K562 (cell line): Measurements from ENCODE around the gene UBTD1. TPM values are rescaled to one million over a fixed set of nuclear protein-coding genes. Genes with fewer than 3 reads are reported as not detected.
A peak's percentile ranks its signal among the peaks of the same experiment; 100 is the strongest.

Experiments
- ATAC-seq: fragments of 200-7000 bp; cut with Tn5 transposase; 3 replicates; pipeline ENCODE4 v1.9.1; 2020; ENCODE audit warnings: moderate library complexity
- BruUV-seq: library from RNA; stranded (reverse); fragments of 400-500 nt; replicated peaks from 2 replicates; lab custom pipeline; 2021; lab: Mats Ljungman, UMichigan
- CTCF ChIA-PET: fragments of 300-600 bp; formaldehyde crosslinking; extraction: SDS; loops from one replicate; lab custom pipeline; 2021; ENCODE audit warnings: low intra/inter-chr PET ratio; lab: Yijun Ruan, JAX
- POLR2A ChIA-PET: fragments of 300-600, 350-650 bp; sonication (Branson Sonifier 250); formaldehyde crosslinking; extraction: SDS; loops from one replicate; lab custom pipeline; 2021; ENCODE audit warnings: antibody characterized with exemption, inconsistent platforms; lab: Yijun Ruan, JAX
- DNase-seq, 4 experiments: peaks; one replicate each; pipeline versions ENCODE4 v3.0.0 to v3.0.0-alpha.2; 2011 to 2018; ENCODE audit warnings: low spot score in 3 of 4, mixed read lengths in 3 of 4; ENCODE audit errors: extremely low read depth in 1 of 4
- FAIRE-seq: peaks from 2 replicates; lab custom pipeline; 2011; peaks lifted over from hg19 to GRCh38; lab: Jason Lieb, UNC
- H2AFZ ChIP-seq: 2 replicates; pipeline ENCODE4 v1.6.0; 2011; ENCODE audit warnings: low read depth, low read length, control low read depth, inconsistent platforms
- H3K27ac ChIP-seq: fragments of 200-600 bp; 3 replicates; pipeline ENCODE4 v1.8.0; 2011; ENCODE audit warnings: low read depth, mild to moderate bottlenecking, control low read depth, inconsistent platforms, low read length, moderate library complexity, mixed read lengths; ENCODE audit errors: extremely low read depth
- H3K27me3 ChIP-seq, 2 experiments: fragments of 300-600 bp in 1 of 2; 2 replicates in 1 of 2; 3 replicates in 1 of 2; pipeline versions ENCODE4 v1.6.0 to v1.8.0; 2011; ENCODE audit warnings: inconsistent platforms in 2 of 2, low read length in 2 of 2, mild to moderate bottlenecking in 1 of 2, mixed read lengths in 1 of 2, moderate library complexity in 1 of 2; ENCODE audit not compliant: control insufficient read depth in 2 of 2, insufficient read depth in 2 of 2
- H3K36me3 ChIP-seq: fragments of 300-600 bp; 3 replicates; pipeline ENCODE4 v1.8.0; 2011; ENCODE audit warnings: mild to moderate bottlenecking, low read length, inconsistent platforms; ENCODE audit not compliant: control insufficient read depth, insufficient read depth
- H3K4me1 ChIP-seq, 2 experiments: fragments of 200-600 bp in 1 of 2; replicated peaks in 1 of 2; 2 replicates in 1 of 2; 3 replicates in 1 of 2; pipeline versions ENCODE4 v1.5.1 to v1.8.0; 2011; ENCODE audit warnings: inconsistent platforms in 2 of 2, low read length in 2 of 2, mild to moderate bottlenecking in 1 of 2, mixed read lengths in 1 of 2, moderate library complexity in 1 of 2; ENCODE audit not compliant: control insufficient read depth in 2 of 2, insufficient read depth in 2 of 2
- H3K4me2 ChIP-seq: 2 replicates; pipeline ENCODE4 v1.6.1; 2011; ENCODE audit warnings: low read length, control low read depth, inconsistent platforms, mixed read lengths; ENCODE audit not compliant: insufficient read depth
- H3K4me3 ChIP-seq: fragments of 200-600 bp; sonication (generic), shearing (Covaris generic); 2 replicates; pipeline ENCODE4 v1.5.1; 2016; ENCODE audit warnings: control low read depth, inconsistent platforms
- H3K79me2 ChIP-seq: fragments of 200-600 bp; 3 replicates; pipeline ENCODE4 v1.8.0; 2011; ENCODE audit warnings: low read length, inconsistent platforms; ENCODE audit not compliant: control insufficient read depth, insufficient read depth
- H3K9ac ChIP-seq, 2 experiments: 2 replicates each; pipeline versions ENCODE4 v1.6.0 to v1.6.1; 2011; ENCODE audit warnings: low read depth in 2 of 2, low read length in 2 of 2, control low read depth in 1 of 2, inconsistent platforms in 1 of 2, mild to moderate bottlenecking in 1 of 2, mixed read lengths in 1 of 2; ENCODE audit not compliant: insufficient read depth in 1 of 2
- H3K9me1 ChIP-seq: one replicate; pipeline ENCODE4 v1.6.0; 2011; ENCODE audit warnings: inconsistent platforms, mild to moderate bottlenecking, low read length, moderate library complexity; ENCODE audit not compliant: control insufficient read depth, insufficient read depth
- H3K9me3 ChIP-seq: replicated peaks from 2 replicates; pipeline ENCODE4 v1.5.1; 2011; ENCODE audit warnings: low read depth, low read length, inconsistent platforms; ENCODE audit not compliant: control insufficient read depth, insufficient read depth
- H4K20me1 ChIP-seq: replicated peaks from 2 replicates; pipeline ENCODE4 v1.6.1; 2011; ENCODE audit warnings: low read length, inconsistent platforms, mixed read lengths; ENCODE audit not compliant: control insufficient read depth, insufficient read depth
- ARID3B ChIP-seq: fragments of 250-450 bp; sonication (Bioruptor Pico); IDR thresholded peaks from 2 replicates; pipeline ENCODE4 v1.4.0; 2020; ENCODE audit warnings: borderline replicate concordance
- BHLHE40 ChIP-seq: IDR thresholded peaks from 2 replicates; pipeline ENCODE4 v1.6.1; 2011; ENCODE audit warnings: low read length, improper control_type of control experiment
- E4F1 ChIP-seq: fragments of 250-450 bp; sonication (Bioruptor Pico); IDR thresholded peaks from 2 replicates; pipeline ENCODE4 v1.5.0; 2021; ENCODE audit warnings: mild to moderate bottlenecking, borderline replicate concordance
- KAT8 ChIP-seq: fragments of 450-650 bp; IDR thresholded peaks from 2 replicates; pipeline ENCODE4 v1.6.1; 2016; ENCODE audit warnings: low read depth, mild to moderate bottlenecking
- NFYB ChIP-seq: IDR thresholded peaks from 2 replicates; pipeline ENCODE4 v1.6.1; 2011; ENCODE audit warnings: mild to moderate bottlenecking, moderate library complexity; ENCODE audit not compliant: insufficient read length; ENCODE audit errors: extremely low read depth
- POLR2AphosphoS2 ChIP-seq: IDR thresholded peaks from 2 replicates; pipeline ENCODE4 v1.6.1; 2012; ENCODE audit warnings: low read length, improper control_type of control experiment
- RNF2 ChIP-seq: sonication (generic); IDR thresholded peaks from 2 replicates; pipeline ENCODE4 v1.6.1; 2016
- TCF3 ChIP-seq: sonication (generic); formaldehyde crosslinking; IDR thresholded peaks from 2 replicates; pipeline ENCODE4 v1.4.0; 2020; ENCODE audit warnings: mild to moderate bottlenecking, missing genetic modification reagents
- ZBTB2 ChIP-seq: fragments of 450-650 bp; IDR thresholded peaks from 2 replicates; pipeline ENCODE4 v1.6.1; 2016; ENCODE audit warnings: antibody characterized with exemption
- ZNF133 ChIP-seq: fragments of 250-450 bp; sonication (Bioruptor Pico); IDR thresholded peaks from 2 replicates; pipeline ENCODE4 v1.4.0; 2020; ENCODE audit warnings: mild to moderate bottlenecking
- WGBS: fragments of 100-300 bp; shearing (Covaris generic); methylation state at CpG from one replicate; pipeline ENCODE4 v1.1.6; 2016; ENCODE audit warnings: low coverage, mixed read lengths; ENCODE audit not compliant: insufficient coverage; ENCODE audit errors: missing lambda C conversion rate; 5-methylcytosine and 5-hydroxymethylcytosine counted together
- in situ Hi-C: fragments of 300-500 bp; cut with MboI; formaldehyde crosslinking; loops from 4 replicates; pipeline ENCODE4 v1.15.0; 2018; ENCODE audit warnings: inconsistent platforms, mixed read lengths
- intact Hi-C: fragments of 100-400 bp; cut with micrococcal nuclease; formaldehyde crosslinking; loops from 2 replicates; pipeline ENCODE4 v1.14.2; 2022
- polyA plus RNA-seq, 8 experiments: library from polyadenylated mRNA; depleted of rRNA in 4 of 8; stranded (reverse) in 5 of 8; unstranded in 3 of 8; fragments of >200 nt; fragmentation: Nextera tagmentation in 2 of 8; fragmentation: Illumina TruSeq in 1 of 8; extraction: Ambion mirVana in 2 of 8; extraction: Trizol in 1 of 8; gene quantifications; 2 replicates each; pipeline versions ENCODE4 v1.2.1 to v1.2.3, GENCODE V29; 2011 to 2014; ENCODE audit warnings: inconsistent platforms in 1 of 8, missing spikeins in 1 of 8
- total RNA-seq, 7 experiments: library from RNA; depleted of rRNA in 6 of 7; stranded (reverse); fragments of >200 nt in 6 of 7; fragmentation: Illumina TruSeq in 2 of 7; extraction: Trizol in 2 of 7; gene quantifications; 2 replicates each; pipeline versions ENCODE4 v1.2.1 to v1.2.3, GENCODE V29; 2011 to 2021; ENCODE audit warnings: low replicate concordance in 1 of 7

Gene UBTD1
- total and polyA plus RNA-seq, 9 of the 15 experiments (the other 6 are each of a cell fraction or from before 2014, with no cell fraction given) = 0.08 to 1.6 (median 0.81) TPM; not detected in 1

- WGBS = 85% methylated on average over 6 of the region's 6 CpGs
- H3K9me3 ChIP-seq = no peaks in the 10 kb centered on the region
- H3K27me3 ChIP-seq = no peaks in the 10 kb centered on the region
- in situ Hi-C loops = no loop called here
- H3K4me2 ChIP-seq = no peak overlapping the region
- H3K9ac ChIP-seq = 0 out of 4 replicates have a peak overlapping the region, but pooled peaks of 1 of the 2 experiments have one; percentile 58
- no peaks in the 10 kb centered on the region for H3K36me3 ChIP-seq
- ChIA-PET POLR2A (interaction anchor here (1.4 kb wide), 1 partner anchor 10 kb away, joined by 3 read pairs; no protein-coding TSS in a partner anchor), CTCF (no interaction called here)
- no peaks in the 10 kb centered on the region for H3K79me2 ChIP-seq
- no peak overlapping the region for H3K4me3 ChIP-seq
- no peak overlapping the region for H2AFZ ChIP-seq
- no peak for DNase-seq
- no peaks in the 10 kb centered on the region for H4K20me1 ChIP-seq
- TF ChIP-seq POLR2AphosphoS2 (no peak), ZBTB2 (no peak), BHLHE40 (no peak), NFYB (no peak), RNF2 (no peak), KAT8 (no peak), TCF3 (CRISPR knock-in tag) (no peak), E4F1 (CRISPR knock-in tag) (no peak), ZNF133 (CRISPR knock-in tag) (no peak), ARID3B (no peak)
- TF ChIP-seq, all 486 proteins: peak for 0
- no peaks in the 10 kb centered on the region for H3K9me1 ChIP-seq
- no TSS peak for BruUV-seq
- peaks cover 21 to 23% of the 10 kb centered on the region in 2 experiments for H3K4me1 ChIP-seq
- FAIRE-seq (no peak), ATAC-seq (no peak)
- no peak overlapping the region for H3K27ac ChIP-seq
- intact Hi-C loops = no loop called here
These were observed 100.5 kb downstream of the UBTD1 start for GRCh38 chr10:97599272-97599619.
